ENCODE data around the gene NPC2. TPM values are rescaled to one million over a fixed set of nuclear protein-coding genes. Genes with fewer than 3 reads are reported as not detected.

NPC2 gene
- total and polyA plus RNA-seq, 9 of the 15 experiments (the other 6 are each of a cell fraction or from before 2014, with no cell fraction given) = 16.6 to 74.1 (median 32.6) TPM

DNA sequence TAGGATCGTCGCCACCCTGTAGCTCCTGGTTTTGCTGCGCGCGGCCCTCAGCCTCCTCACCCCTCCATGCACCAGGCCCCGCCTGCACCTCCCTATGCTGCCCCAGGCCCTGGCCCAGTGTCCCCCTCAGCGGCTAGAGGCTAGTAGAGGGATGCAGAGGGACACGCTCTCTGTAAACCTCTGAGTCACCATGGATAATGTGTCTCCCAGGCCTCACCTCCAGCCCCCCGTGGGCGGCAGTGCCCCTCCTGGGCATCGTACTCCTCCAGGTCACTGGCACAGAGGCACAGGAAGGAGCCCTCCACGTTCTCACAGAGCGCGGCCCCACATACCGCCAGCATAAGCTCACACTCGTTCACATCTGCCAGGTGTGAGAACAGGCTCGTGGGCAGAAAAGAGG is 12.7 kb upstream of the NPC2 start:
- Histone ChIP-seq H3K79me2 (ENCODE audit: control insufficient read depth, insufficient read depth, low read length) (no peaks in the 10 kb centered on the region), H3K9ac (ENCODE audit: insufficient read depth in 1 of 2, low read depth in 2 of 2, low read length in 2 of 2) (no peak overlapping the region), H3K9me3 (replicated peaks; ENCODE audit: control insufficient read depth, insufficient read depth, low read depth, low read length) (no peaks in the 10 kb centered on the region), H3K4me3 (no peak overlapping the region), H3K9me1 (ENCODE audit: control insufficient read depth, insufficient read depth, low read length) (no peaks in the 10 kb centered on the region), H3K4me2 (ENCODE audit: insufficient read depth, low read length) (no peak overlapping the region), H3K4me1 (replicated peaks in 1 of 2; ENCODE audit: control insufficient read depth in 2 of 2, insufficient read depth in 2 of 2, low read length in 2 of 2) (peaks cover 0 to 7% of the 10 kb centered on the region in 2 experiments; a peak in 1 of 5 replicates), H2AFZ (ENCODE audit: low read depth, low read length) (no peak overlapping the region), H3K36me3 (ENCODE audit: control insufficient read depth, insufficient read depth, low read length) (no peaks in the 10 kb centered on the region), H3K27ac (ENCODE audit: extremely low read depth, low read depth, low read length) (no peak overlapping the region), H3K27me3 (ENCODE audit: control insufficient read depth in 2 of 2, insufficient read depth in 2 of 2, low read length in 2 of 2) (peaks cover 0 to 47% of the 10 kb centered on the region in 2 experiments; a peak in 3 of 5 replicates), H4K20me1 (replicated peaks; ENCODE audit: control insufficient read depth, insufficient read depth, low read length) (no peaks in the 10 kb centered on the region; the same call in 1 of the 2 replicates)
- BruUV-seq (replicated peaks) = no TSS peak
- ChIA-PET POLR2A (no interaction called here), CTCF (ENCODE audit: low intra/inter-chr PET ratio) (no interaction called here)
- WGBS (ENCODE audit: insufficient coverage, low coverage, missing lambda C conversion rate) = 2% methylated on average over 13 of the region's 17 CpGs
- FAIRE-seq (no peak), DNase-seq (ENCODE audit: extremely low read depth in 1 of 4, low spot score in 3 of 4) (no peak), ATAC-seq (no peak)
- intact Hi-C loops (cut with micrococcal nuclease) = no loop called here
- TF ChIP-seq SUPT5H (IDR thresholded peaks at IDR 0.05) (no peak), ZNF23 (CRISPR knock-in tag; IDR thresholded peaks at IDR 0.05) (no peak), KLF13 (tag; IDR thresholded peaks at IDR 0.05; ENCODE audit: borderline replicate concordance, low read depth) (no peak), GABPB2 (CRISPR knock-in tag; conservative IDR thresholded peaks at IDR 0.05) (no peak), TOE1 (IDR thresholded peaks at IDR 0.05; ENCODE audit: borderline replicate concordance) (no peak), TOE1 (CRISPR knock-in tag; IDR thresholded peaks at IDR 0.05; ENCODE audit: borderline replicate concordance, low read depth) (no peak), NR2C1 (IDR thresholded peaks at IDR 0.05) (no peak), NR2C1 (tag; IDR thresholded peaks at IDR 0.05) (no peak), TCF7L2 (IDR thresholded peaks at IDR 0.05; ENCODE audit: low read depth, low read length) (no peak), ETV6 (IDR thresholded peaks at IDR 0.05; ENCODE audit: borderline replicate concordance in 1 of 2, low read depth in 2 of 2, low read length in 1 of 2) (no peak), ETV6 (CRISPR knock-in tag; IDR thresholded peaks at IDR 0.05; ENCODE audit: borderline replicate concordance) (no peak), NUFIP1 (IDR thresholded peaks at IDR 0.05; ENCODE audit: partially characterized antibody) (no peak), DACH1 (IDR thresholded peaks at IDR 0.05; ENCODE audit: partially characterized antibody) (no peak), RBM34 (IDR thresholded peaks at IDR 0.05; ENCODE audit: borderline replicate concordance, insufficient read depth, low read length) (no peak), ZKSCAN1 (IDR thresholded peaks at IDR 0.05; ENCODE audit: low read depth, low read length) (no peak), MXI1 (IDR thresholded peaks at IDR 0.05; ENCODE audit: low read depth, low read length) (no peak), CTBP1 (IDR thresholded peaks at IDR 0.05; ENCODE audit: borderline replicate concordance) (no peak), TCF3 (CRISPR knock-in tag; IDR thresholded peaks at IDR 0.05) (no peak), TAL1 (IDR thresholded peaks at IDR 0.05) (no peak)
- TF ChIP-seq, protein P1, sequence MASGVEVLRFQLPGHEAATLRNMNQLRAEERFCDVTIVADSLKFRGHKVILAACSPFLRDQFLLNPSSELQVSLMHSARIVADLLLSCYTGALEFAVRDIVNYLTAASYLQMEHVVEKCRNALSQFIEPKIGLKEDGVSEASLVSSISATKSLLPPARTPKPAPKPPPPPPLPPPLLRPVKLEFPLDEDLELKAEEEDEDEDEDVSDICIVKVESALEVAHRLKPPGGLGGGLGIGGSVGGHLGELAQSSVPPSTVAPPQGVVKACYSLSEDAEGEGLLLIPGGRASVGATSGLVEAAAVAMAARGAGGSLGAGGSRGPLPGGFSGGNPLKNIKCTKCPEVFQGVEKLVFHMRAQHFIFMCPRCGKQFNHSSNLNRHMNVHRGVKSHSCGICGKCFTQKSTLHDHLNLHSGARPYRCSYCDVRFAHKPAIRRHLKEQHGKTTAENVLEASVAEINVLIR (CRISPR knock-in tag; IDR thresholded peaks at IDR 0.05) = no peak
- TF ChIP-seq, protein P2, sequence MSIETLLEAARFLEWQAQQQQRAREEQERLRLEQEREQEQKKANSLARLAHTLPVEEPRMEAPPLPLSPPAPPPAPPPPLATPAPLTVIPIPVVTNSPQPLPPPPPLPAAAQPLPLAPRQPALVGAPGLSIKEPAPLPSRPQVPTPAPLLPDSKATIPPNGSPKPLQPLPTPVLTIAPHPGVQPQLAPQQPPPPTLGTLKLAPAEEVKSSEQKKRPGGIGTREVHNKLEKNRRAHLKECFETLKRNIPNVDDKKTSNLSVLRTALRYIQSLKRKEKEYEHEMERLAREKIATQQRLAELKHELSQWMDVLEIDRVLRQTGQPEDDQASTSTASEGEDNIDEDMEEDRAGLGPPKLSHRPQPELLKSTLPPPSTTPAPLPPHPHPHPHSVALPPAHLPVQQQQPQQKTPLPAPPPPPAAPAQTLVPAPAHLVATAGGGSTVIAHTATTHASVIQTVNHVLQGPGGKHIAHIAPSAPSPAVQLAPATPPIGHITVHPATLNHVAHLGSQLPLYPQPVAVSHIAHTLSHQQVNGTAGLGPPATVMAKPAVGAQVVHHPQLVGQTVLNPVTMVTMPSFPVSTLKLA (conservative IDR thresholded peaks at IDR 0.05) = no peak
- TF ChIP-seq, protein P3, sequence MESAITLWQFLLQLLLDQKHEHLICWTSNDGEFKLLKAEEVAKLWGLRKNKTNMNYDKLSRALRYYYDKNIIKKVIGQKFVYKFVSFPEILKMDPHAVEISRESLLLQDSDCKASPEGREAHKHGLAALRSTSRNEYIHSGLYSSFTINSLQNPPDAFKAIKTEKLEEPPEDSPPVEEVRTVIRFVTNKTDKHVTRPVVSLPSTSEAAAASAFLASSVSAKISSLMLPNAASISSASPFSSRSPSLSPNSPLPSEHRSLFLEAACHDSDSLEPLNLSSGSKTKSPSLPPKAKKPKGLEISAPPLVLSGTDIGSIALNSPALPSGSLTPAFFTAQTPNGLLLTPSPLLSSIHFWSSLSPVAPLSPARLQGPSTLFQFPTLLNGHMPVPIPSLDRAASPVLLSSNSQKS (CRISPR knock-in tag; IDR thresholded peaks at IDR 0.05) = no peak
- in situ Hi-C loops (cut with MboI) = no loop called here

Data from K562 (cell line).